DMS53 treated with DMSO at 0.1 percent for 48 hours (cell line): ENCODE data around the gene GPR27.

Experiments used
- DNase-seq: peaks from one replicate; lab custom pipeline; 2025; ENCODE audit not compliant: unreplicated experiment; lab: John Stamatoyannopoulos, UW

Gene GPR27

DNA sequence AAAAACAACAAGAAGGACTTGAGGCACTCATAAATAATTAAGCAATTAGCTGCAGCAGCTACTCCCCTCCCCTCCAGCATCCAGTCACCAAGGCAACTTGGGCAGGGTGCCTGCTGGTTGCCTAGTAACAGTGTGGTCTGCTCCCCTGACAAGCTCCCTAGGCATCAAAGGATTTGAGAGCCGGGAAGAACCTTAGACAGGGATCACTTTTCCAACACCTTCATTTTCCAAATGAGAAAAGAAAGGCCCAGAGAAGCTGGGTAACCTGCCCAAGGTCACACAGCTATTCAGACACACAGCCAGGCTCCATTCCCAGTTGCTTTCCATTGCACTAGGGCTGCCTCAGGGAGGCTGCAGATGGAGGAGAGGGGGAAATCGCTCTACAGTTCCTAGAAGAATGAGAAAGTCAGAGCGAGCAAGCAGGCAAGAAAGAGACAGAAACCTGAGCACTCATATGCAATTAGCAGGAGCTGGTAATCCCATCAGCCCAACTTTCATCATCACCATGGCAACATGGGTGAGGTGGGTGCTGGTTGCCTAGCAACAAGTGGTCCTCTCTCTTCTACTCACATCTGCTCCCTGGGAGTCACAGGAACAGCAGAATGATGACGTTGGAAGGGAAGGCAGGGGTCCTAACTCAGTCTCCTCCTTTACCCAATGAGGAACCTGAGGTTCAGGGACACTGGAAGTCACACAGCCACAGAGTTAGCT lies 24.9 kb upstream of the GPR27 start:
- DNase-seq: no peak

- DNase-seq: no peak
Measured at GRCh38 chr3:71732637-71733036, 21.0 kb upstream of the GPR27 start.

DNA sequence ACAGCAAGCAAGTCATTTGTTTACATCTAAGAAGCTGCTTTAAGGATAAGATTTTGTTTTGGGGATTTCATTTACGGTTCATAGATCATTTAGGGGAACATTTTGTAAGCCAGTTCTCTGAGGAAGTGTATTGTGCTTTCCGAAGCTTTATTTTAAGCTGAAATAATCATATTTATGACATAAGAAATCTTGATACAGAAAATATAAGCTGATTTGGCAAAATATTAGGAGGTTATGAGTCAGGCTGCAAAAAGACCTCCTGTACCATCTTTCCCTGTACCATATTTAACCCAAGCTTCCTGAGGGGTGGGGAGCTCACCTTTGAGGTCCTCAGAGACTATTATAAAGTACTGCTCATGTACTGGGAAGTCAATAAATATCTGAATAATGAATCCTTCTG lies 20.3 kb upstream of the GPR27 start:
- no peak for DNase-seq

DNA sequence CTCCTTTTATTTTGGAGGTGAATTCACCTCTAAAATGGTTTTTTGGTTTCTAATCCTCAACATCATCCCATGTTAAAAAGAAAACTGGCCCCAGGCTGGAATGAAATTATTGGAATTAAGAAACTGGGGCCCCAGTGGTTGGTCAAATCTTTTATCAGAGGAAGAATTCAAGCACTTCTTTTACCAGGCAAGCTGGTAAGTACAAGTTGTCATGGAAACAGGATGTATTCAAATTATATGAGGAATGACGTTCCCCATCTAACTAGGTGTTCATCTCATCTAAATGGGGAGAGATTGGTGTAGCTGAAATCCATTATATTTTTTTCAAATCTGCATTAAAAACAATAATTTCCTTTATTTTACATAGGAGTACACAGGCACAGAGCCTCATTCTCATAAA lies 18.8 kb upstream of the GPR27 start:
- no peak for DNase-seq

DNA sequence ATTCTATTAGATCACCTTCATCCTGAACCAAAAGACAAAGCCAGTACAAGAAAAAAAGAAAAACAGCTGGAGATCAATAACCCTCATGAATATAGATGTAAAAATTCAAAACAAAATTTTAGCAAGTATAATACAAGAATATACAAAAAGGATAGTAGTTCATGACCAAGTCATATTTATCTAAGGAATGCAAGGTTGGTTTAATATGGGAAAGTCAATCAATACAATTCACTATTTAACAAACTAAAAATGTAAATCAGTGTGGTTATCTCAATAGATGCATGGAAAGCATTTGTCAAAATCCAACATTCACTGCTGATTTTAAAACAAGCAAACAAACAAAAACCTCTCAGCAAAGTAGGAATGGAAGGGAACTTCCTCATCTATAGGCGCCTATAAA lies 11.0 kb upstream of the GPR27 start:
- no peak for DNase-seq

GRCh38 chr3:71744738-71745137 lies 8.9 kb upstream of the GPR27 start:
- no peak for DNase-seq

DNA sequence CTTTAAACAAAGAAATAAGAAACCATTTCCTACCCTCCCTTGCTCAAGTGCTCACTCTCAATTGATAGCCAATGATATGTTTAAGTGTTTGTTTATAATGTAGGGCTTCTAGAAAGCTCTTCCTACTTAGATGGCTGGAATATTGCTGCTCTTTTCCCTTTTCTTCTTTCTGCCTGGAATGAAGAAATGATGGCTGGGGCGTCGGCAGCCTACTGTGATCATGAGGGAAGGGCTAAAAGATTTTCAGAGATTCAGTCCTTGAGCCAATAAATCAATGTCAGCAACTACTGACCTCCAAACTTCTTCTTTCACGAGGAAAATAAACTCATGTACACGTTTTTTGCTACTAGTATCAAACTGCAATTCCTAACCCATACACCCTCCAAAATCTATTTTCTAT lies 2.1 kb upstream of the GPR27 start:
- no peak for DNase-seq

GRCh38 chr3:71752831-71753700 lies 589 bp upstream of the GPR27 start:
- DNase-seq: no peak

DNA sequence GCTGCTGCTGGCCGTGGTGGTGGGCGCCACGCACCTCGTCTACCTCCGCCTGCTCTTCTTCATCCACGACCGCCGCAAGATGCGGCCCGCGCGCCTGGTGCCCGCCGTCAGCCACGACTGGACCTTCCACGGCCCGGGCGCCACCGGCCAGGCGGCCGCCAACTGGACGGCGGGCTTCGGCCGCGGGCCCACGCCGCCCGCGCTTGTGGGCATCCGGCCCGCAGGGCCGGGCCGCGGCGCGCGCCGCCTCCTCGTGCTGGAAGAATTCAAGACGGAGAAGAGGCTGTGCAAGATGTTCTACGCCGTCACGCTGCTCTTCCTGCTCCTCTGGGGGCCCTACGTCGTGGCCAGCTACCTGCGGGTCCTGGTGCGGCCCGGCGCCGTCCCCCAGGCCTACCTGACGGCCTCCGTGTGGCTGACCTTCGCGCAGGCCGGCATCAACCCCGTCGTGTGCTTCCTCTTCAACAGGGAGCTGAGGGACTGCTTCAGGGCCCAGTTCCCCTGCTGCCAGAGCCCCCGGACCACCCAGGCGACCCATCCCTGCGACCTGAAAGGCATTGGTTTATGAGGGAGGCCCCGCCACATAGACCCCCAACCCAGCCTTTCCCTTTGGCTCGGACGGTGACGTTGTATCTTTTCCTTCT lies 1.1 kb downstream of the GPR27 start:
- DNase-seq: no peak

DNA sequence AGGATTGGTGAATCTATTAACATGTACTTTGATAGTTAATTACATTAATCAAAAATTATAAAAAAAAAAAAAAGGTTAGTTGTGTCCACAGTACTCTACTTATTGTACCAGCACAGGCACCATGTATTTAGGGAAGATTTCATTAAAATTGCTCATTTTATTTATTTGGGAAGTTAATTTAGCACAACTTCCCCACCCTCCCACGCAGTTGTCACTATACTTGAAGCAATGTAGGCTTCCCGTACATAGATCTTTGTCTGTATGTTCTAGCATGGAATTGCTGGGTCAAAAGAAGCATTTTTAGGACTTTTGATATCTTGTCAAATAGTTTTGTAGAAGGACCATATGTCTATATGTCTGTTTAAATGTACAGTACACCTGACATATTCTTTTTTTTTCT lies 4.4 kb downstream of the GPR27 start:
- DNase-seq: no peak

- DNase-seq: no peak
Measured at GRCh38 chr3:71759401-71759800, 5.7 kb downstream of the GPR27 start.

DNA sequence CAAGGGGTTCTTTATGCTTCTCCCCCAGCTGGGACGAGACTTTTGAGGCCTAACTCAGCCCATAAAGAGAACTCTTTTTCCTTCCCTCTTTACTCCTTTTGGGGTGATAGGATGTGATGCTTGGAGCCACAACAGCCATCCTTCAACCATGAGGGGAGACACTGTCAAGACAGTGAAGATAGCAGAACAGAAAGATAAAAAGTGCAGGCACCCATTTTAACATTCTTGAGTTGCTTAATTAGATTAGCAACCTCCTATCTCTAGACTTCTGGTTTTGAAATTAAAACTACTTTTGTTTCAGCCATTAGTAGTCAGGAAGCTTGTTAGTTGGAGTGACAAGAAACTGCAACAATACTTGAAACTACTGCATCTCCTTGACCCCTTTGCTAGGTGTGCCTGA lies 6.5 kb downstream of the GPR27 start:
- no peak for DNase-seq

DNA sequence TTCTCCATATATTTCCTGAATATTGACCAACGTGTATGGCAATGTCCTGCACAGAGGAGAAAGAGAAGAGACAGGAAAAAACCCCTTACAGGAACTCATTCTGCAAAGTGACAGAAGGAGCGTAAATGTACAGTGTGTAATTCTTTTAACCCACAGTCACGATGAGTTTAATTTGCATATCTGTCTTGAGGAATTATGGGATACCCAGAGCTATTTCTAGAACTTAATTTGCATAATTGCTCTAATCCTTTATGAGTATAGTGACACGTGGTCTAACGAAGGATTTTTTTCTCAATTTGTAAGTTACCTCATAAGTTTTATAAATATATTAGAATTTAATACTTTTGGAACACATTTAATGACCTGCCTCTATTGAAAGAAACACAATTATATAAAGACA lies 9.8 kb downstream of the GPR27 start:
- no peak for DNase-seq

GRCh38 chr3:71771126-71771525 lies 17.5 kb downstream of the GPR27 start:
- DNase-seq: no peak

DNA sequence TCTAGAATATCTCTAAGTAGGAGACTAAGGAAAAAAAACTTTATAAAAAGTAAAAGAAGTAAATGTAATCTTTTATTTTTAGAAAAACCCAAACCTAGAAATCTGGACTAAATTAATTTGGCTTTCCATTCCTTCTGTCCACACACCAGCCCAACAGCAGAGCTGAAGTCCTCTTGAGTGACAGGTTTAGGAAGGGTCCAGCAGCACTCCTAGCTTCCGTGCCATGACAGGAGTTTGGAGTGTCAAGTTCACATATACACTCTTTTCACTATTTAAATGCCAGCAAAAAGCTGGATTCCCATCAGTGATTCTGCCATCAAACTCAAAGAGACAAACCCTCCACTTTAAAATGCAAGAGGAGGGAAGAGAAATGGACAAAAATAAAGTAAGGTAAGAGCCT lies 18.2 kb downstream of the GPR27 start:
- DNase-seq: no peak

DNA sequence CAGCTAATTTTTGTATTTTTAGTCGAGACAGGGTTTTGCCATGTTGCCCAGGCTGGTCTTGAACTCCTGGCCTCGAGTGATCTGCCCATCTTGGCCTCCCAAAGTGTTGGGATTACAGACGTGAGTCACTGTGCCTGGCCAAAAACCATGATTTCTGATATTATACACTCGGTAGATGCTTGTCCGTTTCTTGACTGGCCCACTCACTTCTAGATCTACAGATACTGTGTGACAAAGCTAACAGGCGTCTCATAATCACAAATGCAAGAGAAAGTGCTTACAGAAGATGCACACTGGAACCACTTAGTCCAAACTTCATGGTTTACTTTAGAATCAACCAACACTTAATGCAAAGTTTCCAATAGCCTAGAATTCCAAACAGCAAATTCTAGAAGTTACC lies 22.9 kb downstream of the GPR27 start:
- DNase-seq: no peak

DNA sequence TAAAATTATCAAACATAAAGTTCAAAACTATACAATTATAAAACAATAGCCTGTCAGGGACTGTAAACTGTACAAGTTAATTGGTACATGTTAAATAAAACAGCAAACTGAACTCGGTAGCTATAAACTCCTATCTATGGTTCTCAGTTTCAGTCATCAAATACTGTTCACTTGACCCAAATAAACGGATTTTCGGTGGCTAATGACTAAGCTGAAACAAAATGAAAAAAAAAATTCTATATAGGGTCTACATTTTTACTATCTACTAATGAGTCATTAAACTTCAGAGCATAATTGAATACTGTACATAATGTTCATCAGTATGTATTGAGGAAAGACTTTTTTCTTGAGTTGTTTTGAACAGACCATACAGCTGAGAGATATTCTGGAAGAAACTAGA lies 24.7 kb downstream of the GPR27 start:
- DNase-seq: no peak

GRCh38 chr3:71779674-71780377 lies 26.2 kb downstream of the GPR27 start:
- DNase-seq: no peak

- no peak for DNase-seq
Measured at GRCh38 chr3:71780430-71780829, 26.8 kb downstream of the GPR27 start.

DNA sequence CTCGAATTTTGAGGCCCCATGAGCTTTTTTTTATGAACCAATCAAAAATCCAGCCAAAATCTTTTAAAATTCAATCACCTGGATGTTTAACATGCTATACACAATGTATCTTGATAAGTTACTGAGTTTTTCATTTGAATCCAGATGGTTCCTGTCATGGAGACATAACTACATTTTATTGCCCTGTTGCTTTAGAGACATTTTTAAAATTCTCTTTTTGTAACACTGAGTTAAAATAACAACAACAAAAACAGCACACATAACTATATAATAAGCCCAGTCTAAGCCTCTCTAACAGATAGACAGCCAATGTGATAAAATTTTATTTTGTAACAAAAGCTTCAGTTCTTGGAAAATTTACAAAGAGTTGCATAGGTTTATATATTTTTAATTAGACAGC lies 29.5 kb downstream of the GPR27 start:
- DNase-seq: no peak

- DNase-seq: no peak
Measured at GRCh38 chr3:71784201-71784913, 30.7 kb downstream of the GPR27 start.
